H9 (cell line): ENCODE results near the gene UST. TPM values are rescaled to one million over a fixed set of nuclear protein-coding genes. Genes with fewer than 3 reads are reported as not detected.
A peak's percentile ranks its signal among the peaks of the same experiment; 100 is the strongest.

Source experiments
- DNase-seq: peaks from one replicate; pipeline ENCODE4 v3.0.0-alpha.2; 2017
- H2AFZ ChIP-seq: one replicate; pipeline ENCODE4 v1.6.1; 2013; ENCODE audit warnings: mild to moderate bottlenecking, low read length, control low read depth, moderate library complexity
- H2AK5ac ChIP-seq: 2 replicates; pipeline ENCODE4 v1.6.1; 2013; ENCODE audit warnings: low read length, control low read depth, mixed read lengths; ENCODE audit not compliant: insufficient read length
- H2BK120ac ChIP-seq: one replicate; pipeline ENCODE4 v1.6.1; 2013; ENCODE audit warnings: low read depth, mild to moderate bottlenecking, low read length, control low read depth, inconsistent platforms; ENCODE audit not compliant: poor library complexity, severe bottlenecking
- H2BK12ac ChIP-seq: 2 replicates; pipeline ENCODE4 v1.6.1; 2013; ENCODE audit warnings: low read length, control low read depth, mixed read lengths, low read depth; ENCODE audit not compliant: insufficient read length
- H2BK15ac ChIP-seq: 2 replicates; pipeline ENCODE4 v1.6.1; 2013; ENCODE audit warnings: low read depth, low read length, control low read depth
- H2BK20ac ChIP-seq: one replicate; pipeline ENCODE4 v1.6.1; 2013; ENCODE audit warnings: low read depth, mild to moderate bottlenecking, low read length, control low read depth, inconsistent platforms; ENCODE audit not compliant: poor library complexity, severe bottlenecking
- H2BK5ac ChIP-seq: 2 replicates; pipeline ENCODE4 v1.6.1; 2013; ENCODE audit warnings: low read length, control low read depth, mixed read lengths; ENCODE audit not compliant: insufficient read length
- H3K14ac ChIP-seq: 2 replicates; pipeline ENCODE4 v1.6.1; 2013; ENCODE audit warnings: low read length, control low read depth; ENCODE audit not compliant: insufficient read depth
- H3K18ac ChIP-seq: 2 replicates; pipeline ENCODE4 v1.6.1; 2013; ENCODE audit warnings: low read depth, mild to moderate bottlenecking, mixed read lengths, low read length, control low read depth; ENCODE audit not compliant: insufficient read length
- H3K23ac ChIP-seq: 2 replicates; pipeline ENCODE4 v1.6.1; 2013; ENCODE audit warnings: low read length, control low read depth, mixed read lengths, low read depth; ENCODE audit not compliant: insufficient read length
- H3K23me2 ChIP-seq: 2 replicates; pipeline ENCODE4 v1.6.1; 2013; ENCODE audit warnings: low read depth, mild to moderate bottlenecking, mixed read lengths, low read length, control low read depth; ENCODE audit not compliant: insufficient read length, poor library complexity, severe bottlenecking
- H3K27ac ChIP-seq: 2 replicates; pipeline ENCODE4 v1.5.1; 2013; ENCODE audit warnings: low read length, control low read depth, mixed read lengths, low read depth; ENCODE audit not compliant: insufficient read length
- H3K27me3 ChIP-seq: 2 replicates; pipeline ENCODE4 v1.6.1; 2013; ENCODE audit warnings: low read length, control low read depth, inconsistent platforms; ENCODE audit not compliant: insufficient read depth
- H3K4ac ChIP-seq: 2 replicates; pipeline ENCODE4 v1.6.1; 2013; ENCODE audit warnings: low read depth, mild to moderate bottlenecking, control low read depth, inconsistent platforms, low read length, moderate library complexity
- H3K4me1 ChIP-seq: 2 replicates; pipeline ENCODE4 v1.6.1; 2013; ENCODE audit warnings: low read length, control low read depth, inconsistent platforms; ENCODE audit not compliant: insufficient read depth
- H3K4me2 ChIP-seq: 2 replicates; pipeline ENCODE4 v1.6.1; 2013; ENCODE audit warnings: low read length, control low read depth, mixed read lengths; ENCODE audit not compliant: insufficient read length, insufficient read depth
- H3K56ac ChIP-seq: 2 replicates; pipeline ENCODE4 v1.6.1; 2013; ENCODE audit warnings: low read depth, mild to moderate bottlenecking, mixed read lengths, low read length, control low read depth; ENCODE audit not compliant: insufficient read length
- H3K79me1 ChIP-seq: 2 replicates; pipeline ENCODE4 v1.6.1; 2013; ENCODE audit warnings: low read depth, mild to moderate bottlenecking, moderate library complexity, low read length, control low read depth, inconsistent platforms; ENCODE audit not compliant: insufficient read depth, poor library complexity, severe bottlenecking
- H3K79me2 ChIP-seq: 2 replicates; pipeline ENCODE4 v1.6.1; 2013; ENCODE audit warnings: low read length, control low read depth, inconsistent platforms; ENCODE audit not compliant: insufficient read depth
- H3K9ac ChIP-seq: 2 replicates; pipeline ENCODE4 v1.6.1; 2013; ENCODE audit warnings: low read length, control low read depth, mixed read lengths; ENCODE audit not compliant: insufficient read length; ENCODE audit errors: extremely low read depth
- H3K9me3 ChIP-seq: one replicate; pipeline ENCODE4 v1.6.1; 2013; ENCODE audit warnings: low read depth, low read length, inconsistent platforms; ENCODE audit not compliant: control insufficient read depth
- H3T11ph ChIP-seq: one replicate; pipeline ENCODE4 v1.6.1; 2013; ENCODE audit warnings: mild to moderate bottlenecking, low read length, control low read depth, inconsistent platforms
- H4K20me1 ChIP-seq: one replicate; pipeline ENCODE4 v1.6.1; 2013; ENCODE audit not compliant: control insufficient read depth, insufficient read length, insufficient read depth
- H4K5ac ChIP-seq: 2 replicates; pipeline ENCODE4 v1.6.1; 2013; ENCODE audit warnings: low read depth, mild to moderate bottlenecking, mixed read lengths, low read length, control low read depth; ENCODE audit not compliant: insufficient read length
- H4K8ac ChIP-seq: replicated peaks from 2 replicates; pipeline ENCODE4 v1.6.1; 2013; ENCODE audit warnings: low read length, control low read depth, mixed read lengths, low read depth; ENCODE audit not compliant: insufficient read length
- H4K91ac ChIP-seq: 2 replicates; pipeline ENCODE4 v1.6.1; 2013; ENCODE audit warnings: low read depth, mild to moderate bottlenecking, moderate library complexity, mixed read lengths, low read length, control low read depth; ENCODE audit not compliant: insufficient read length
- H3K27ac Mint-ChIP-seq, 3 experiments: 2 replicates in 2 of 3; 3 replicates in 1 of 3; pipeline ENCODE4 v1.8.0; 2020 to 2021; ENCODE audit warnings: mixed read lengths in 3 of 3, mild to moderate bottlenecking in 1 of 3, moderate library complexity in 1 of 3
- H3K27me3 Mint-ChIP-seq: 2 replicates; pipeline ENCODE4 v1.8.0; 2021; ENCODE audit warnings: low read depth, mild to moderate bottlenecking, moderate library complexity, mixed read lengths
- H3K36me3 Mint-ChIP-seq, 3 experiments: 2 replicates in 2 of 3; 3 replicates in 1 of 3; pipeline ENCODE4 v1.8.0; 2020 to 2021; ENCODE audit warnings: low read depth in 3 of 3, mixed read lengths in 3 of 3; ENCODE audit not compliant: insufficient read depth in 1 of 3
- H3K4me1 Mint-ChIP-seq, 2 experiments: 2 replicates each; pipeline ENCODE4 v1.8.0; 2020; ENCODE audit warnings: mixed read lengths in 2 of 2
- H3K4me3 Mint-ChIP-seq, 2 experiments: 2 replicates in 1 of 2; 3 replicates in 1 of 2; pipeline ENCODE4 v1.8.0; 2020 to 2021; ENCODE audit warnings: mild to moderate bottlenecking in 2 of 2, mixed read lengths in 2 of 2, moderate library complexity in 1 of 2
- H3K9me3 Mint-ChIP-seq, 2 experiments: 2 replicates in 1 of 2; 3 replicates in 1 of 2; pipeline ENCODE4 v1.8.0; 2020; ENCODE audit warnings: mild to moderate bottlenecking in 2 of 2, mixed read lengths in 2 of 2, moderate library complexity in 1 of 2
- CTCF ChIP-seq: fragments of 200-600 bp; sonication (generic); conservative IDR thresholded peaks from 3 replicates; pipeline ENCODE4 v1.8.0; 2021; ENCODE audit warnings: antibody characterized with exemption, mild to moderate bottlenecking
- total RNA-seq: library from RNA; stranded (reverse); gene quantifications from 2 replicates; pipeline ENCODE4 v1.2.1, GENCODE V29; 2021

UST gene
- total RNA-seq, 1 experiment from 2014 or later: 14.4 TPM

- Histone ChIP-seq H2AFZ (no peak overlapping the region), H4K5ac (no peak overlapping the region), H2BK120ac (no peak overlapping the region), H2BK20ac (no peak overlapping the region), H4K8ac (no peak overlapping the region), H3K4me1 (peaks cover 12% of the 10 kb centered on the region), H3K9ac (no peak overlapping the region), H3K23ac (no peak overlapping the region), H3K56ac (no peak overlapping the region), H3K27me3 (no peaks in the 10 kb centered on the region), H3K79me1 (peaks cover 6% of the 10 kb centered on the region), H3K18ac (peak overlapping the region; percentile 57), H2BK12ac (no peak overlapping the region), H3K27ac (no peak overlapping the region), H3K79me2 (peaks cover 22% of the 10 kb centered on the region; the same call in 1 of the 2 replicates), H3K23me2 (no peaks in the 10 kb centered on the region), H2AK5ac (no peak overlapping the region), H2BK15ac (no peak overlapping the region), H4K91ac (no peak overlapping the region), H4K20me1 (no peaks in the 10 kb centered on the region), H3K14ac (no peak overlapping the region), H2BK5ac (no peak overlapping the region), H3K4me2 (no peak overlapping the region), H3K9me3 (no peaks in the 10 kb centered on the region), H3K4ac (no peak overlapping the region), H3T11ph (no peak overlapping the region)
- no peak overlapping the region for H3K4me3 Mint-ChIP-seq
- TF ChIP-seq CTCF: no peak
- no peak for DNase-seq
- H3K4me1 Mint-ChIP-seq: peaks cover 57 to 62% of the 10 kb centered on the region in 2 experiments
- no peaks in the 10 kb centered on the region for H3K27me3 Mint-ChIP-seq
- peaks cover 0 to 3% (median 0%) of the 10 kb centered on the region in 3 experiments; a peak in 2 of 7 replicates for H3K36me3 Mint-ChIP-seq
- peak overlapping the region in 1 of 3 experiments; percentile 47; a peak in 3 of 7 replicates for H3K27ac Mint-ChIP-seq
- H3K9me3 Mint-ChIP-seq: peaks cover 0 to 7% of the 10 kb centered on the region in 2 experiments; a peak in 3 of 5 replicates
Observed at GRCh38 chr6:148867862-148868261, 121.0 kb downstream of the UST start.
